Stomach (tissue), 9 donors: ENCODE measurements around the gene WWOX. TPM values are rescaled to one million over a fixed set of nuclear protein-coding genes. Genes with fewer than 3 reads are reported as not detected.

Source experiments
- DNase-seq, 2 donors: peaks; one replicate each; pipeline versions ENCODE4 v3.0.0 to v3.0.0-alpha.2; 2013 to 2019
- H3K27ac ChIP-seq, 5 donors: fragments of 200-600 bp in 4 of 5; sonication (generic) in 4 of 5; one replicate each; pipeline ENCODE4 v1.5.1; 2013 to 2019; ENCODE audit warnings: mild to moderate bottlenecking in 1 of 5, moderate library complexity in 1 of 5
- H3K27me3 ChIP-seq, 3 donors: fragments of 200-600 bp; sonication (generic); one replicate each; pipeline ENCODE4 v1.5.1; 2017 to 2019; ENCODE audit warnings: mixed run types in 1 of 3
- H3K36me3 ChIP-seq, 4 donors: fragments of 200-600 bp; sonication (generic); 1 replicate in 3 of 4; 2 replicates in 1 of 4; pipeline ENCODE4 v1.5.1; 2016 to 2019
- H3K4me1 ChIP-seq, 4 donors: fragments of 200-600 bp; sonication (generic); one replicate each; pipeline ENCODE4 v1.5.1; 2016 to 2019
- H3K4me3 ChIP-seq, 4 donors: fragments of 200-600 bp; sonication (generic) in 3 of 4; one replicate each; pipeline ENCODE4 v1.5.1; 2016 to 2019; ENCODE audit warnings: mild to moderate bottlenecking in 1 of 4
- H3K9me3 ChIP-seq, 4 donors: fragments of 200-600 bp; sonication (generic); one replicate each; pipeline ENCODE4 v1.5.1; 2016 to 2019
- CTCF ChIP-seq, 7 experiments: fragments of 450-650 bp in 4 of 7; fragments of 200-600 bp in 3 of 7; sonication (generic) in 3 of 7; IDR thresholded peaks; one replicate each; pipeline ENCODE4 v1.5.1; 2016 to 2019; ENCODE audit warnings: antibody characterized with exemption in 7 of 7, control low read depth in 2 of 7, mild to moderate bottlenecking in 1 of 7
- EP300 ChIP-seq: sonication (generic); formaldehyde crosslinking; IDR thresholded peaks from one replicate; pipeline ENCODE4 v1.6.1; 2017; ENCODE audit warnings: antibody characterized with exemption
- POLR2A ChIP-seq, 4 donors: fragments of 450-650 bp; IDR thresholded peaks; one replicate each; pipeline ENCODE4 v1.6.1; 2016; ENCODE audit warnings: antibody characterized with exemption in 4 of 4, control low read depth in 2 of 4, mild to moderate bottlenecking in 1 of 4, moderate library complexity in 1 of 4
- POLR2AphosphoS5 ChIP-seq, 3 donors: sonication (generic); formaldehyde crosslinking; IDR thresholded peaks; one replicate each; pipeline ENCODE4 v1.6.1; 2016; ENCODE audit warnings: antibody characterized with exemption in 3 of 3
- WGBS, 5 donors: extraction: QIAGEN DNeasy Blood & Tissue Kit in 3 of 5; methylation state at CpG; one replicate each; pipeline versions ENCODE4 v1.1.5 to v1.1.7; 2013 to 2018; 5-methylcytosine and 5-hydroxymethylcytosine counted together
- intact Hi-C: fragments of 100-400 bp; cut with DNase I; formaldehyde crosslinking; loops from one replicate; pipeline ENCODE4 v1.15.1; 2023; ENCODE audit warnings: low total_unique reads
- polyA plus RNA-seq, 3 donors: library from polyadenylated mRNA; stranded (reverse); fragments of 200-250 nt; gene quantifications; one replicate each; pipeline ENCODE4 v1.2.3, GENCODE V29; 2013
- total RNA-seq, 5 donors: library from RNA; depleted of rRNA; stranded (reverse); fragments of >200 nt; gene quantifications; one replicate each; pipeline versions ENCODE4 v1.1.0 to v1.2.3, GENCODE V29; 2014 to 2016
- donor health status: healthy with polysubstance abuse.
- donor health status: Bipolar disorder and iron deficiency.
- donor health status: healthy.

WWOX gene
- total and polyA plus RNA-seq, 8 donors, result 7.7 to 129 (median 48.7) TPM

- Histone ChIP-seq H3K9me3 (no peaks in the 10 kb centered on the region), H3K27me3 (no peaks in the 10 kb centered on the region), H3K4me3 (no peak overlapping the region), H3K27ac (peak overlapping the region; percentile 18 to 50 (median 31)), H3K36me3 (no peaks in the 10 kb centered on the region), H3K4me1 (peaks cover 0 to 22% (median 18%) of the 10 kb centered on the region in 4 donors)
- intact Hi-C loops, result no loop called here
- WGBS, 5 donors, result 65 to 70% (median 67%) methylated on average over 7 of the region's 7 CpGs
- no peak for DNase-seq
- TF ChIP-seq POLR2AphosphoS5 (IDR thresholded peaks at IDR 0.05) (no peak), CTCF (IDR thresholded peaks at IDR 0.05) (no peak), EP300 (no peak), POLR2A (IDR thresholded peaks at IDR 0.05) (no peak)
These were observed 100.6 kb downstream of the WWOX start for GRCh38 chr16:78200023-78200389.

GRCh38 chr16:78200623-78201096, 101.2 kb downstream of the WWOX start:
- no peaks in the 10 kb centered on the region for H3K27me3 ChIP-seq
- H3K36me3 ChIP-seq, result no peaks in the 10 kb centered on the region
- TF ChIP-seq POLR2AphosphoS5 (IDR thresholded peaks at IDR 0.05), result no peak
- no peak for TF ChIP-seq EP300
- TF ChIP-seq POLR2A (IDR thresholded peaks at IDR 0.05), result no peak
- TF ChIP-seq CTCF (IDR thresholded peaks at IDR 0.05), result no peak
- H3K4me3 ChIP-seq, result no peak overlapping the region
- intact Hi-C loops, result no loop called here
- DNase-seq, result peak in 1 of 2 donors; percentile 16
- 33 to 69% (median 42%) methylated on average over 6 of the region's 6 CpGs for WGBS, 5 donors
- peak overlapping the region in 4 of 5 donors; percentile 18 to 50 (median 32) for H3K27ac ChIP-seq
- no peaks in the 10 kb centered on the region for H3K9me3 ChIP-seq
- H3K4me1 ChIP-seq, result peaks cover 0 to 22% (median 18%) of the 10 kb centered on the region in 4 donors

GRCh38 chr16:78205506-78205905, 106.1 kb downstream of the WWOX start:
- H3K9me3 ChIP-seq, result no peaks in the 10 kb centered on the region
- intact Hi-C loops, result no loop called here
- no peaks in the 10 kb centered on the region for H3K27me3 ChIP-seq
- no peaks in the 10 kb centered on the region for H3K36me3 ChIP-seq
- no peak overlapping the region for H3K27ac ChIP-seq
- peaks cover 0 to 16% (median 8%) of the 10 kb centered on the region in 4 donors for H3K4me1 ChIP-seq
- TF ChIP-seq CTCF (IDR thresholded peaks at IDR 0.05) (no peak), POLR2AphosphoS5 (IDR thresholded peaks at IDR 0.05) (no peak), POLR2A (IDR thresholded peaks at IDR 0.05) (no peak), EP300 (no peak)
- no peak overlapping the region for H3K4me3 ChIP-seq
- DNase-seq, result no peak
- WGBS, 5 donors, result 94 to 97% (median 97%) methylated on average over 3 of the region's 3 CpGs

- DNase-seq, result no peak
- Histone ChIP-seq H3K9me3 (no peaks in the 10 kb centered on the region), H3K36me3 (no peaks in the 10 kb centered on the region), H3K27me3 (no peaks in the 10 kb centered on the region), H3K4me1 (peaks cover 3 to 9% (median 7%) of the 10 kb centered on the region in 4 donors), H3K27ac (no peak overlapping the region), H3K4me3 (no peak overlapping the region)
- intact Hi-C loops, result no loop called here
- WGBS, 5 donors, result 32 to 64% (median 44%) methylated on average over 2 of the region's 2 CpGs
- TF ChIP-seq POLR2A (IDR thresholded peaks at IDR 0.05), result no peak
- no peak for TF ChIP-seq POLR2AphosphoS5 (IDR thresholded peaks at IDR 0.05)
- no peak for TF ChIP-seq EP300
- no peak for TF ChIP-seq CTCF (IDR thresholded peaks at IDR 0.05)
These were observed 107.3 kb downstream of the WWOX start for GRCh38 chr16:78206623-78207223.
